Glomerular endothelial cell (primary cell): ENCODE data around the gene FGF2. TPM values are rescaled to one million over a fixed set of nuclear protein-coding genes. Genes with fewer than 3 reads are reported as not detected.
"Not testable (repeated sequence)": the region's sequence is repeated elsewhere in the genome, so short reads cannot be mapped to it uniquely, and the experiment has no call there.

Experiments used
- DNase-seq: peaks from one replicate; pipeline ENCODE4 v3.0.0-alpha.2; 2011; ENCODE audit warnings: low read depth, low spot score; ENCODE audit errors: extremely low read depth
- total RNA-seq: library from RNA; depleted of rRNA; stranded (reverse); fragments of >200 nt; gene quantifications from 2 replicates; pipeline ENCODE4 v1.2.3, GENCODE V29; 2015

Gene FGF2
- total RNA-seq, 1 donor from 2014 or later, result 4.9 TPM

DNA sequence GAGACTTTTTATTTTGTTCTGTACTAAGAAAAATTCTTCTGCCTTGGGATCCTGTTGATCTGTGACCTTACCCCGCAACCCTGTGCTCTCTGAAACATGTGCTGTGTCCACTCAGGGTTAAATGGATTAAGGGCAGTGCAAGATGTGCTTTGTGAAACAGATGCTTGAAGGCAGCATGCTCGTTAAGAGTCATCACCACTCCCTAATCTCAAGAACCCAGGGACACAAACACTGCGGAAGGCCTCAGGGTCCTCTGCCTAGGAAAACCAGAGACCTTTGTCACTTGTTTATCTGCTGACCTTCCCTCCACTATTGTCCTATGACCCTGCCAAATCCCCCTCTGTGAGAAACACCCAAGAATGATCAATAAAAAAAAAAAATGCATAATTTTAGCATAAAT lies 13.8 kb upstream of the FGF2 start:
- DNase-seq, result not testable (repeated sequence)

DNA sequence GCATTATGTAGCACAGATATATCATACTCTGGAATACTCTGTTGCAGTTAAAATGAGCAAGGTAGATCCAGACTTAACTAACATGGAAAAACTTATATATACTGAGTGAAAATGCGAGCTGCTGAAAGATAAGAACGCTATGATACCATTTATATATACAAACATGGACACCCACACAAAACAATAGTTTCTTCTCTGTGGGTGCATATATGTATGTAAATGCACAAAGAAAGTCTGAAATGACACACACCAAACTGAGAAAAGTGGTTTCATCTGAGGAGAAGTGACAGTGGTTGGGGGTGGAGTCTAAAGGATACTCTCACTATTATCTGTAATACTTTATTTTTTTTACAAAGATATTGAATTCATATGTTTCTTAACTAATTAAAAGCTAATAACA lies 12.2 kb upstream of the FGF2 start:
- DNase-seq, result no peak

DNA sequence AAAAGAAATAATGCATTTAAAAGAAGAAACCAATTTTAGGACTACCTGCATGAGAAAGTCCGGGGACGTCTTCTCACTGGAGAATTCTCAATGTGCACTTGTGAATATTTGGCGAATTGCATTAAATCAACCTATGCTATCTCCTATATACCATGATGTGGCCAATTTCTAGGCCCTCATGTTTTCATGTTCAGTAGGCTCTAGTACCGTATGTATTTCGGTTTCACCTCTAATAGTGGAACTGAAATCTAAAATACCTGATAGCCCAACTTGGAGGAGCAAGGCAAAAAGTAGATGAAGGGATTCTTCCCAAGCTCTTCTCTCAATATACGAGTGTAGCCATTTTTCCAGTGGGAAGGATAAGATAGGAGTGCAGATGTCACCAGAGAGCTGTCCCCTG lies 11.4 kb upstream of the FGF2 start:
- DNase-seq, result no peak

DNA sequence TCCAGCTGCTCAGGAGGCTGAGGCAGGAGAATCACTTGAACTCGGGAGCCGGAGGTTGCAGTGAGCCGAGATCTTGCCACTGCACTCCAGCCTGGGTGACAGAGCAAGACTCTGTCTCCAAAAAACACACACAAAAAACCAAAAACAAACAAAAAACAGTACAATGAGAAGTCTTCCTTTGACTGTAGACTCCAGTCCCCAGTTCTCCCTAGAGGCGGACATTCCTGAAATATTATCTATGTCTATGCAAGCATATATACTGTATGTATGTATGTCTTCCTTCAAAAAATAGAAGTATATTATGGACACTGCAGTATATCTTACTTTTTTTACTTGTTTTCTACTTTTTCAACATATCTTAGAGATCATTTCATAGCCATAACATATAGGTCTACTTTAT lies 10.2 kb upstream of the FGF2 start:
- no peak for DNase-seq

DNA sequence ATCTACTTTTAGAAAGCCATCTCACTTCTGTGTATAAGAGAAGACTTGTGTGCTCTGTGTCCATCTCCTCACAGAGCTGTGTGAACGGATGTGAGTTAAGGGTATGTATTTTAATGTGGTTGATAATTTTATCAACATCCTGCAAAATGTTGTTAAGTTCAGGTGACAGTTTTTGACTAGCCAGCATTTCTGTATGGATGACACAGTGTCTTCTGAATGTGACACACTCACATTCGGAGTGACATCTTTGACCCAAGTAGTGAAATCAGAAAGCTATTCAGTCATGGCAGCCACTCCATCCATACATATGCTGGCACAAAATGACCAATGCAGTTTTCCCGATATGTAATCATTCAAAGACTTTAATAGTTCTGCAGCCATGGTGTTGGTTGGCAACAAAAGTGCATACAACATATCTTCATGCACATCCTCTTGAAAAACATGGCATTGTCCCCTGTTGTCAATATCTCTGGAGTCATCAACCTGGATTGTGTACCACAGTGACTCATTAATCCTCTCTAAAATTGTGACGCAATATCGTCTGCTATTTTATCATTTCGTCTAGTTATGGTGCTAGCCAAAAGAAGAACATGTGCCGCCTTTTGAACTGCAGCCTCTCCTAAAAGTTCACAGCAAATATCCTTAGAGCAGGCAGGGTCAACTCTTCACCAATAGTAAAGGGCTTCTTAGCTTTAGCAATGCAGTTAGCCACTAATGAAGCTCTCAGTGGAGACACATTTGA lies 6.8 kb upstream of the FGF2 start:
- DNase-seq, result no peak

DNA sequence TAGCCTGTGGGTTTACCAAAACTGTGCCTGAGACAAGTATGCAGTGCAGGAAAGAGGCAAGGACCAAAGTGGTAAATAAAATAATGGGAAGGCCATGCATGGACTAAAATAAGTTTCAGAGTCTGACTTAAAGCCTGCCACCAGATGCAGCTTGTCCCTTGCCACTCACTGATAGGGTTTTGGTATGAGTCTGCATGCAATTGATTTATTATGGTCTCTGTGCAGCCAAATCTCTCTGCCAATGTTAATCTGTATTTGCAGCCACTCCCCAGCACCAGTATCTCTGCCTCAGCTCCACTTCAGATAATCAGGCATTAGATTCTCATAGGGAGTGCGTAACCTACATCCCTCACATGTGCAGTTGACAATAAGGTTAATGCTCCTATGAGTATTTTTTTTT lies 5.5 kb upstream of the FGF2 start:
- DNase-seq, result no peak

DNA sequence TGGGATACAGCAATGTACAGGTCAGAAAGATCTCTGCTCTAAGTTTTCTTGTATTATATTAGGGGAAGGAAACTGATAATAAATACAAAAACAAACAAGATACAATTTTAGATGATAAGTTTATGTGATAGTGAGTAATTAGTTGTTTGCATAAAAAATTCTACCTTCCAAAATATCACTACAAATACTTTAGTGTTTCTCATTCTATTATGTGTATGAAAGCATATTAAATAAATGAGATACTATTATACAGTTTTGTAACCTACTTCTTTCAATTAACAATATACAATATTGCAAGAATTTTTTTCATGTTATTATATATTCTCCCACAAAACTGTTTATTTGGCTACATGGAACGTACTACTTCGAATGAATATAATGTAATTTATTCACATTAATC lies 4.2 kb upstream of the FGF2 start:
- no peak for DNase-seq

DNA sequence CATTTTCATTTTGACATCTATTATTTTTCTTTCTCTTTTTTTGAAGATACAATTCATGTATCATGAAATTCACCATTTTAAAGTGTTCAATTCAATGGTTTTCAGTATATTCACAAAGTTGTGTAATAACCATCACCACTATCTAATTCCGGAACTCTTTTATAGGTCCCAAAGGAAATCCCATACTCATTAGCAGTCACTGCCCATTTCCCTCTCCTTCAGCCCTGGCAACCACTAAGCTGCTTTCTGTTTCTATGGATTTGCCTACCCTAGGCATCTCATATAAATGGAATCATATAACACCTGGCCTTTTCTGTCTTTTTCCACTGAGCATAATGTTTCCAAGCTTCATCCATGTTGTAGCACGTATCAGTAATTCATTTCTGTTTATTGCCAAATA lies 3.2 kb upstream of the FGF2 start:
- DNase-seq, result no peak

DNA sequence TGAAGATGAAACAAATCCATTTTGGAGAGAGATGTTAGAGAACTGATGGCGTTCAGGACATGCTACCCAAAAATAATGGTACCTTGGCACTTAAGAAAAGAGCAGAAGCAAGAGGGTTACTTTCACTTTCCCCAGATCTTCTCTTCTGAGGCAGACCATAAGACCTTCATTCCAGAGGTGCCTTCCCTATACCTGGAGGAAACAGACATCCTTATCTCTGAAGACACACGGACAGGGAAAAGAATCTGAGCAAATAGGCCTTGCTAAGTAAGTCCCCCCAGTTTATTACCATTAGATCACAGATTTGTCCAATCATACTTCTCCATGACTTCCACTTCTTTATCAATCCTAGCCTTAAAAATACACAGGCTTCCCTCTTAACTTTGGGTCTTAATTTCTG lies 2.0 kb upstream of the FGF2 start:
- no peak for DNase-seq

DNA sequence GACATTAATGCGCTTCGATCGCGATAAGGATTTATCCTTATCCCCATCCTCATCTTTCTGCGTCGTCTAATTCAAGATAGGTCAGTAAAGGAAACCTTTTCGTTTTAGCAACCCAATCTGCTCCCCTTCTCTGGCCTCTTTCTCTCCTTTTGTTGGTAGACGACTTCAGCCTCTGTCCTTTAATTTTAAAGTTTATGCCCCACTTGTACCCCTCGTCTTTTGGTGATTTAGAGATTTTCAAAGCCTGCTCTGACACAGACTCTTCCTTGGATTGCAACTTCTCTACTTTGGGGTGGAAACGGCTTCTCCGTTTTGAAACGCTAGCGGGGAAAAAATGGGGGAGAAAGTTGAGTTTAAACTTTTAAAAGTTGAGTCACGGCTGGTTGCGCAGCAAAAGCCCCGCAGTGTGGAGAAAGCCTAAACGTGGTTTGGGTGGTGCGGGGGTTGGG lies 528 bp upstream of the FGF2 start:
- no peak for DNase-seq

DNA sequence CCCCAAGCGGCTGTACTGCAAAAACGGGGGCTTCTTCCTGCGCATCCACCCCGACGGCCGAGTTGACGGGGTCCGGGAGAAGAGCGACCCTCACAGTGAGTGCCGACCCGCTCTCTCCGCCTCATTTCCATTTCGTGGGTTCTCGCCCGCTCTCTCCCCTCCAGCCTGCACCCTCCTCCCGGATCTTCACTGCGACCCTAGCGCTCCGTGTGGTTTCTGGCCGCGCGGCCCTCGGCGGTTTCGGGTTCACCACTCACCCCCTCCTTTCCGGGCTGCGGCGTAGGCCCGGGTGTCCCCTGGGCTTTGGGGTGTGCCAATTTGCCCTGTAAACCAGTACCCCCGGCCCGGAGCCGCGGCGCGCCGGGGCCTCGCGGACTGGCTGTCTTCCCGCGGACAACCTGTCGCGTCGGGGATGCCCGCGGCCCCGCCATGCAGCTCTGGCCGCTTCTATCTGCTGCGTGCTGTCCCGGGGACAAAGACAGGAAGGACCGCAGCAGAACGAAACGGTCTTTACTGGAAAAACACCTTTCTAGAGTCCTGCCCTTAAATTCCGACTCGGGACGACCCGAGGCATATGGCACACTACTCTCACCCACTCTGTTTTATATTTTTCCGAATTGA lies 737 bp downstream of the FGF2 start:
- DNase-seq, result no peak

DNA sequence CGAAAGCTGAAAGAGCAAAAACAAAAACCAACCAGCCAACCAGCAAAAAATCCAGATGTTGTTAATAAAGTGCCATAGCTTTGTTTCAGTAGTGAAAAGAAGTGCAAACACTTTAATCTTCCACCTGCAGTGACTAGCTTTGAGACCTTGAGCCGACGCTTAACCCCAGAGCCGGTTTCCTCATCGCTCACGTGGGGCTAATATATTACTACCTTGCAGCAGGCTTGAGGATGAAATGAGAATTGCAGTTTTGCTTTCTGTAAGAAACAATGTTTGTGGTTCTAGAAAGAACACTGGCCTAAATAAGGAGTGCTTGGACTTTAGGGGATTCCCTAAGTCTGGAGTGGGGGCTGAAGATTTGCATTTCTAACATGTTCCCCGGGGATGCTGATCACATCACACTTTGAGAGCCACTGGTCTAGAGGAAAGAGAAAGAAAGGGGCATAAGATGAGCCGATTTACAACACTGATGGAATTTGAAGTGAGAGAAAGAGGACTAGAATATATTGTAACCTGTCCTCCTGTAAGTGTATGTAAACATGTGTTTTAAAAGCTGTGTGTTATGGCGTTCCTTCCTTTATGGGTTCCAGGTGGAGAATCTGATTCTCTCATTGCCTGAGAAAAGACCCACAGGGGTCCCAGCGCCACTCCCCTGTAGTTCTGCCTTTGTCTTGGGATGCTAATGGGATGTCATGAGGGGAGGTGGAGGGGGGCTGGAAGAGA lies 1.4 kb downstream of the FGF2 start:
- DNase-seq, result no peak

DNA sequence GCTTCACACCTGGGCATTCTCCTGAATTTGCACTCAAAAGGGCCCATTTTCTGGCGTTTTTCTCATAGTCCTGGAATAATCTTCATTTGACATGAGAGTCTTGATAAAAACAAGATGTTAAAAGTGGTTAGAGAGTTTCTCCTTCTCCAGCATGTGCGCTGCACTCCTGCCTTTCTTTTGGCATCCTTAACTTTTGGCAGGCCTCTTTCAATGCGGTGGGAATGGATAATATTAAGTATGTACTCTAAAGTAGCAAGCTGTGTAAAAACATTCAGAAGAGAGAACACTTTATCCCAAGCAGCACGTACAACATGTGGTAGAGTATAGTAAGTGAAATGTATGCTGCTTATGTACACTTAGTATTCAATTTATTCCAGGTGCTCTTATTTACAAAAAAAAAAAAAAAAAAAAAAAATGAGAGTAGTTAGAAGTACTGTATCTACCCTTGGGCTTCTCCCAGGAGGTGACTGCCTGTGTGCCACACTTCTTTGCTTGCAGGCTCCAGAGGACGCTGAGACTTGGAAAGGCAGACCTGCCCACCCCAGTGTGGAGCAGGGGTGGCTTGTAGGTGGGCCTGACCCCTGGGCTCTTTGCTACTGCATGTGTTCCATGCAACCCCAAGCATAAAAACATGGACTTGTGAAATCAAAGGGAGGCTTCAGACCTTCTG lies 3.9 kb downstream of the FGF2 start:
- DNase-seq, result no peak

DNA sequence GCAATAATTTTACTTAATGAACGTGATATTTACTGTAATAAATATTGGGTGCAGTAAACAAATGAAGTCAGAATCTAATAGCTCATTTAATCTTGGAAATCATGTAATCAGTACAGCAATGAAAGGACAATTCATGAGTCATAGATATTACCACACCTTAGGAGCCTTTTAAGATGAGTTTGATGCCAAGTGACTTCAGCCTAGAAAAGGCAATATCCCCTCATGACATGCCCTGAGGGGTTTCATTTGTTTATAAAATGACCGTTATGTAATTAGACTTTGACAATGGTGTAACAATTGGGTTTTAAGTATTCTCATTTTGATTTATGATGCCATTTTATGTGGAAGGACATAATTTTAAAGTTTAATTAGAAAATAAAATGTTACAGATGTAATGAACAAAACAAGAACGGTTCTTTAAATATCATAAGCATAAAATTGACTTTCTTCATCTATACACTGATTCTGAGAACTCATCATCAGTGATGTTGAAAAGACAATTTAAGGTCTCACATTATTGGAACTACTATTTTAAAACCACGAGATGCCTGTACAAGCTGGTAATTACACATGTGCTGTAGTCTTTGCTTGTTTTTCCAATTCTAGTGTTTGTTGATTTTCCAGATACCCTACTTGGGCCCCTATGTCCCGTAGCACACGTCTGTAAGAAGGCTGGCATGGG lies 5.0 kb downstream of the FGF2 start:
- no peak for DNase-seq

DNA sequence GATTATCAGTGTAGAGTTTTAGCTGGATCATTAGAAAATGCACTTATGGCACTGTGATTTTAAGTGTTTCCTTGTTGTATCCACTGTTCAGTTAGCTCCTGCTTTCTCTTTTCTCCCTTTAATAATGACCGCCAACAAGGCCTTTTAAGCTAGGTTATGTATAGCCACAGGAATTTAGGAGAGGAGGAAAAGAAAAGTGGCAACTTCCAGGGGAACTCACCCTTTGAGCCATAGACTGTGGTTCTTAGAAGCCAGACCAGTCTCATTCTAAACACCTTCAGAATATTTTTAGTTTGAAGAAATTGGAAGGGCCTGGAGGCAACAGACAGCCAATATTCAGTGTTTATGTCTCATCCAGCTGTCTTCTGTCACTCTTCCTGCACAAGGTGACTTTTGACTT lies 6.1 kb downstream of the FGF2 start:
- DNase-seq, result no peak

DNA sequence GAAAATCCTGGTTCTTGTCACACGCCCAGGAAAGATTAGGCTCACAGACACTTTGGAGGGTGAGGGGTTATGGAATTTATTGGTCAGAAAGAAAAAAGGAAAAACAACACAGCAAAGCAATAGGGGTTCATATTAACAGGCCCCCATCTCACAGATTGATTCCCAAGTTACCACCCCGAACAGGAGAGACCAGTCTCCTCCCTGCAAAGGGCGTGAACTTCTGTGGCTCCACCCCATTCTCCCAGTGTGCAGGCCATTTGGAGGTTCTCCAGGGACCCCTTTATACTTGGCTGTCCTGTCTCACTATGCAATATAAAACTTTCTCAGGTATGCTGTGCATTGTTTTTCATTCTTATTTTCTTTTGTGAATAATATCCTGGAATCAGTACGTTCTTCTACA lies 7.4 kb downstream of the FGF2 start:
- DNase-seq, result no peak

DNA sequence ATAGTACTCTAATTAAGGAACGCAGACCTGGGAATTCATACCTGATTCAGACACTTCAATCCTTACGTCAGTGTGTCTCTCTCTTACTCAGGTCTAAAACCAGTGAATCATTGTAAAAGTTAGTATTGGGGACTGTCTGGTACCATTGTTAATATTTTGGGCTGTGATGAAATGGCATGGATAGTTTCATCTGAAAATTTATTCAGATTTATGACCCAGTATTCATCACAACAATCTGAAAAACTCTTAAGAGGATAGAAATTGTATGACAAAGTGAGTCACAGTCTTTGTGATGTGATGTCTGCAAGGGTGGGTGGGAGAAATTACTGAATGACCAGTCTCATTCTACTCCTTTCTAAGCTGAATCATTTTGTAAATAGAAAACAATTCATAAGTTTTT lies 10.3 kb downstream of the FGF2 start:
- DNase-seq, result no peak

DNA sequence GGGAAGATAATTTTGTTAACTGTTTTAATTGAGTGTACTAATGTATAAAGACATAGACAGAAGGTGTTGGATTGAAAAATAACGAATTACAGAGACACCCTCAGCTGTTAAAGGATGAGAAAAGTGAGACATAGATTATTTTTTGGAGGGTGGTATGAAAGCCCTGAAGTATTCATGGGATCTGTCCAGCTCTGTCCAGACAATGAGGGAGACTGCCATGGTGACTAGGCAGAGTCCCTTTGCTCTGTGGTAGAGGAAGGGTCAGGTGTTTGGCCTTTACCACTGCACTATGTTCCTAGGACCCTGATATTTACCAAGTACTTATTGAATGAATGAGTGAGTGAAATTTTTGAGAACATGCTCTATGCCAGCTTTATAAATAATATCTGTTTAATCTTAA lies 11.4 kb downstream of the FGF2 start:
- DNase-seq, result no peak

DNA sequence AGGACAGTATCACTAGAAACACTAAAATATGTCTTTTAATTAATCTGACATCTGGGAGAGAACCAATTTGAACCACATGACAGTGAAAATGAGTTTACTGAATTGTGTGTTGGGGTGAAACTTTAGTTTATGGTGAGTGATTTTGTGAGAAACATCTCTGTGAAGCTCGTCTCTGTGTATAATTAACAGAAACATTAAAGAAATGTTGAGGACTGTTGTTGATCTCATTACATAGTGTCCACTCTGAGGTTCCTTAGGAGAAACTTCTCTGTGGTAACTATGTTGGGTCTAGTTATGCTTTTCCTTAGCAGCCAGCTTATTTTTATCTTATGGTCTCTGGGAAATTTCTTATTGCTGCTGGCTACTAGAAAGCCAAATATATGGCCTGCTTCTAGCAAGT lies 15.8 kb downstream of the FGF2 start:
- DNase-seq, result no peak

DNA sequence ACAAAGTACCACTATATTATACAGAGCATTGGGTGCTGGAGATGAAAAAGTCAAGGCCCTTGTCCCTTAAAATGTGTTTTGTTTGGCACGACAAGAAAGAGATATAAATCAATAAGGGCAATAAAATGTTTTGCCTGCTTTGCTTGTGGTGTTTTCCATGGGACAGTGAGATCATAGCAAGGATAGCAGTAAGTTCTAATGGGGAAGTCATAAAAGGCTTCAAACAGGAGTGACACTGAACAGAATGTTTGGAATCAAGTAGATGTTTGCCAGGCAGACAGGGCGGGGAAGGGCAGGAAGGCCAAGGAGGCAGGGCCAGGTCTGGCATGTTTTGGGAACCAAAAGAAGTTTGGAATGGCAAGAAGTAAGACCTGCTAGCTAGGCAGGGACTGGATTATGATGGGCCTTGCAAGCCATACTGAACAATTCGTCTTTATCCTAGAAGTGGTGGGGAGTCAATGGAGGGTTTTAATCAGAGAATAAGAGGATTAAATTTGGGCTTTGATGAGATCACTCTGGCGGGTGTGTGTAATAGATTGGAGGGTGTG lies 16.4 kb downstream of the FGF2 start:
- no peak for DNase-seq

DNA sequence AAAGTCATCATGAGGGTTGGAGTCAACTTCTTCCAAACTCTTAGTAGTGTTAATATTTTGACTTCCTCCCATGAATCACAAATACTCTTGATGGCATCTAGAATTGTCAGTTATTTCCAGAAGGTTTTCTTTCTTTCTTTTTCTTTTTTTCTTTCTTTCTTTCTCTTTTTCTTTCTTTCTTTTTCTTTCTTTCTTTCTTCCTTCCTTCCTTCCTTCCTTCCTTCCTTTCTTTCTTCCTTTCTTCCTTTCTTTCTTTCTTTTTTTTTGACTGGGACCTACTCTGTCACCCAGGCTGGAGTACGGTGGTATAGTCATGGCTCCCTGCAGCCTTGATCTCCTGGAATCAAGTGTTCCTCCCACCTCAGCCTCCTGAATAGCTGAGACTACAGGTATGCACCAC lies 17.8 kb downstream of the FGF2 start:
- DNase-seq, result not testable (repeated sequence)
